GM23338 (cell line): ENCODE measurements around the gene PIGU. TPM values are rescaled to one million over a fixed set of nuclear protein-coding genes. Genes with fewer than 3 reads are reported as not detected.
"Not testable (repeated sequence)": the region's sequence is repeated elsewhere in the genome, so short reads cannot be mapped to it uniquely, and the experiment has no call there.

Experiments used
- ATAC-seq: fragments of 200-7000 bp; cut with Tn5 transposase; 3 replicates; pipeline ENCODE4 v1.9.1; 2020
- DNase-seq: peaks from one replicate; pipeline ENCODE4 v3.0.0-alpha.2; 2015; ENCODE audit warnings: low spot score
- H2AFZ ChIP-seq: fragments of 200-600 bp; sonication (generic); 2 replicates; pipeline ENCODE4 v1.8.0; 2016; ENCODE audit warnings: antibody characterized with exemption, mild to moderate bottlenecking, moderate library complexity
- H3F3A ChIP-seq: fragments of 200-600 bp; sonication (generic); replicated peaks from 2 replicates; pipeline ENCODE4 v1.8.0; 2017; ENCODE audit warnings: antibody characterized with exemption, mixed run types, low read depth
- H3K27ac ChIP-seq: fragments of 200-600 bp; sonication (generic); 2 replicates; pipeline ENCODE4 v1.6.1; 2016; ENCODE audit warnings: low read depth
- H3K27me3 ChIP-seq: fragments of 200-600 bp; sonication (generic); 2 replicates; pipeline ENCODE4 v1.8.0; 2016; ENCODE audit warnings: mild to moderate bottlenecking, mixed run types, moderate library complexity; ENCODE audit not compliant: insufficient read depth
- H3K36me3 ChIP-seq: fragments of 200-600 bp; sonication (generic); 2 replicates; pipeline ENCODE4 v1.8.0; 2016; ENCODE audit warnings: mild to moderate bottlenecking; ENCODE audit not compliant: insufficient read depth
- H3K4me1 ChIP-seq: fragments of 200-600 bp; sonication (generic); 2 replicates; pipeline ENCODE4 v1.8.0; 2016; ENCODE audit warnings: mild to moderate bottlenecking, moderate library complexity; ENCODE audit not compliant: insufficient read depth
- H3K4me2 ChIP-seq: fragments of 200-600 bp; sonication (generic); 2 replicates; pipeline ENCODE4 v1.7.1; 2017; ENCODE audit warnings: mixed run types
- H3K4me3 ChIP-seq: fragments of 200-600 bp; sonication (generic); 2 replicates; pipeline ENCODE4 v1.6.1; 2016; ENCODE audit warnings: mixed run types
- H3K79me2 ChIP-seq: fragments of 200-600 bp; sonication (generic); replicated peaks from 2 replicates; pipeline ENCODE4 v1.8.0; 2017; ENCODE audit warnings: mild to moderate bottlenecking; ENCODE audit not compliant: insufficient read depth
- H3K9me2 ChIP-seq: fragments of 200-600 bp; sonication (generic); 2 replicates; pipeline ENCODE4 v1.8.0; 2017; ENCODE audit not compliant: insufficient read depth
- H4K20me1 ChIP-seq: fragments of 200-600 bp; sonication (generic); replicated peaks from 2 replicates; pipeline ENCODE4 v1.8.0; 2017; ENCODE audit warnings: mild to moderate bottlenecking; ENCODE audit not compliant: insufficient read depth
- H3K27ac Mint-ChIP-seq: 2 replicates; pipeline ENCODE4 v1.8.0; 2020; ENCODE audit warnings: inconsistent platforms, mild to moderate bottlenecking, moderate library complexity, mixed read lengths
- H3K27me3 Mint-ChIP-seq: 3 replicates; pipeline ENCODE4 v1.8.0; 2022; ENCODE audit warnings: low read depth, mild to moderate bottlenecking, moderate library complexity, mixed read lengths, inconsistent platforms; ENCODE audit not compliant: insufficient read depth, poor library complexity
- H3K36me3 Mint-ChIP-seq: 3 replicates; pipeline ENCODE4 v1.8.0; 2021; ENCODE audit warnings: low read depth, mild to moderate bottlenecking, inconsistent platforms, moderate library complexity, mixed read lengths
- H3K4me1 Mint-ChIP-seq: 3 replicates; pipeline ENCODE4 v1.8.0; 2020; ENCODE audit warnings: mild to moderate bottlenecking, inconsistent platforms, mixed read lengths
- H3K4me3 Mint-ChIP-seq: 3 replicates; pipeline ENCODE4 v1.8.0; 2021; ENCODE audit warnings: moderate library complexity, mild to moderate bottlenecking, inconsistent platforms, mixed read lengths
- H3K9me3 Mint-ChIP-seq: 3 replicates; pipeline ENCODE4 v1.8.0; 2020; ENCODE audit warnings: moderate library complexity, mild to moderate bottlenecking, inconsistent platforms, mixed read lengths
- CREB1 ChIP-seq: fragments of 250-450 bp; sonication (Bioruptor Pico); IDR thresholded peaks from 2 replicates; pipeline ENCODE4 v1.5.0; 2020; ENCODE audit warnings: low read depth, mild to moderate bottlenecking, moderate library complexity
- EZH2 ChIP-seq: fragments of 200-600 bp; sonication (generic); IDR thresholded peaks from one replicate; pipeline ENCODE4 v1.8.0; 2017; ENCODE audit warnings: antibody characterized with exemption, mild to moderate bottlenecking, low read depth; ENCODE audit not compliant: unreplicated experiment
- JUNB ChIP-seq: IDR thresholded peaks from one replicate; pipeline ENCODE4 v1.6.1; 2016; ENCODE audit warnings: antibody characterized with exemption; ENCODE audit not compliant: unreplicated experiment
- STAT1 ChIP-seq: IDR thresholded peaks from one replicate; pipeline ENCODE4 v1.6.1; 2016; ENCODE audit warnings: antibody characterized with exemption; ENCODE audit not compliant: unreplicated experiment
- ZNF331 ChIP-seq: fragments of 250-450 bp; sonication (Bioruptor Pico); IDR thresholded peaks from 2 replicates; pipeline ENCODE4 v1.5.0; 2020; ENCODE audit warnings: low read depth, mild to moderate bottlenecking, moderate library complexity
- polyA plus RNA-seq: library from polyadenylated mRNA; unstranded; fragments of >200 nt; fragmentation: Nextera tagmentation; extraction: Ambion mirVana; gene quantifications from 2 replicates; pipeline ENCODE4 v1.2.1, GENCODE V29; 2016
- total RNA-seq: library from RNA; depleted of rRNA; stranded (reverse); fragments of >200 nt; shearing (Covaris generic); gene quantifications from 2 replicates; pipeline ENCODE4 v1.2.3, GENCODE V29; 2014
- TF ChIP-seq, protein P1 (sequence below), 2 experiments: fragments of 200-600 bp in 1 of 2; sonication (generic) in 1 of 2; conservative IDR thresholded peaks; 2 replicates each; pipeline versions ENCODE4 v1.5.1 to v1.6.1; 2016 to 2017; ENCODE audit warnings: antibody characterized with exemption in 2 of 2, low read depth in 2 of 2, mild to moderate bottlenecking in 2 of 2, moderate library complexity in 1 of 2
- TF ChIP-seq, protein P2 (sequence below): IDR thresholded peaks from 2 replicates; pipeline ENCODE4 v1.6.1; 2016; ENCODE audit warnings: antibody characterized with exemption
- TF ChIP-seq, protein P3 (sequence below): fragments of 250-450 bp; sonication (Bioruptor Pico); IDR thresholded peaks from 2 replicates; pipeline ENCODE4 v1.5.0; 2020; ENCODE audit warnings: mild to moderate bottlenecking, moderate library complexity

PIGU gene
- total and polyA plus RNA-seq, 2 experiments from 2014 or later: 24.3 to 28.9 TPM

DNA sequence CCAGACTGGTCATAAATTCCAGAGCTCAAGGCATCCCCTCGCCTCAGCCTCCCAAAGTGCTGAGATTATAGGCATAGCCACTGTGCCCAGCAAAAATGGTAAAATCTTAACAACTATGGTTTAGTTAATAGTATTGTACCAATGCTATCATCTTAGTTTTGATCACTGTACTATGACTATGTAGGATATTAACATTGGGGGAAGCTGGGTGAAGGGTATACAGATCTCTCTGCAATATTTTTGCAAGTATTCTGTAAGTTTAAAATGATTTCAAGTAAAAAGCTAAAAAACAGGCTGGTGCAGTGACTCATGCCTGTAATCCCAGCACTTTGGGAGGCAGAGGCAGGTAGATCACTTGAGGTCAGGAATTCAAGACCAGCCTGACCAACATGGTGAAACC, 7.8 kb downstream of the PIGU start (continued):
- TF ChIP-seq, protein P1, sequence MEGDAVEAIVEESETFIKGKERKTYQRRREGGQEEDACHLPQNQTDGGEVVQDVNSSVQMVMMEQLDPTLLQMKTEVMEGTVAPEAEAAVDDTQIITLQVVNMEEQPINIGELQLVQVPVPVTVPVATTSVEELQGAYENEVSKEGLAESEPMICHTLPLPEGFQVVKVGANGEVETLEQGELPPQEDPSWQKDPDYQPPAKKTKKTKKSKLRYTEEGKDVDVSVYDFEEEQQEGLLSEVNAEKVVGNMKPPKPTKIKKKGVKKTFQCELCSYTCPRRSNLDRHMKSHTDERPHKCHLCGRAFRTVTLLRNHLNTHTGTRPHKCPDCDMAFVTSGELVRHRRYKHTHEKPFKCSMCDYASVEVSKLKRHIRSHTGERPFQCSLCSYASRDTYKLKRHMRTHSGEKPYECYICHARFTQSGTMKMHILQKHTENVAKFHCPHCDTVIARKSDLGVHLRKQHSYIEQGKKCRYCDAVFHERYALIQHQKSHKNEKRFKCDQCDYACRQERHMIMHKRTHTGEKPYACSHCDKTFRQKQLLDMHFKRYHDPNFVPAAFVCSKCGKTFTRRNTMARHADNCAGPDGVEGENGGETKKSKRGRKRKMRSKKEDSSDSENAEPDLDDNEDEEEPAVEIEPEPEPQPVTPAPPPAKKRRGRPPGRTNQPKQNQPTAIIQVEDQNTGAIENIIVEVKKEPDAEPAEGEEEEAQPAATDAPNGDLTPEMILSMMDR (conservative IDR thresholded peaks at IDR 0.05; ENCODE audit: low read depth in 2 of 2): no peak
- TF ChIP-seq, protein P2, sequence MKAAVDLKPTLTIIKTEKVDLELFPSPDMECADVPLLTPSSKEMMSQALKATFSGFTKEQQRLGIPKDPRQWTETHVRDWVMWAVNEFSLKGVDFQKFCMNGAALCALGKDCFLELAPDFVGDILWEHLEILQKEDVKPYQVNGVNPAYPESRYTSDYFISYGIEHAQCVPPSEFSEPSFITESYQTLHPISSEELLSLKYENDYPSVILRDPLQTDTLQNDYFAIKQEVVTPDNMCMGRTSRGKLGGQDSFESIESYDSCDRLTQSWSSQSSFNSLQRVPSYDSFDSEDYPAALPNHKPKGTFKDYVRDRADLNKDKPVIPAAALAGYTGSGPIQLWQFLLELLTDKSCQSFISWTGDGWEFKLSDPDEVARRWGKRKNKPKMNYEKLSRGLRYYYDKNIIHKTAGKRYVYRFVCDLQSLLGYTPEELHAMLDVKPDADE: no peak

DNA sequence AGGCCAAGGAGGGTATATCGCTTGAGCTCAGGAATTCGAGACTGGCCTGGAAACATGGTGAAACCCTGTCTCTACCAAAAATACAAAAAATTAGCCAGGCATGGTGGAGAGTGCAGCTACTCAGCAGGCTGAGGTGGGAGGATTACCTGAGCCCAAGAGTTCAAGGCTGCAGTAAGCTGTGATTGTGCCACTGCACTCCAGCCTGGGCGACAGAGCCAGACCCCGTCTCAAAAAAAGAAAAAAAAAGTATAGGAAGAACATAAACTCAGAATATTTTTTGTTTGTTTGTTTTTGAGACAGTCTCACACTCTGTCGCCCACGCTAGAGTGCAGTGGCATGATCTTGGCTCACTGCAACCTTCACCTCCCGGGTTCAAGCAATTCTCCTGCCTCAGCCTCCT, 12.1 kb downstream of the PIGU start:
- H3K36me3 Mint-ChIP-seq, H3K4me3 Mint-ChIP-seq, H3K36me3 ChIP-seq, H2AFZ ChIP-seq, H3K4me3 ChIP-seq, H3K27ac Mint-ChIP-seq, H3K4me2 ChIP-seq, H3K4me1 ChIP-seq, H3K27me3 ChIP-seq, H4K20me1 ChIP-seq, DNase-seq, H3K27ac ChIP-seq, ATAC-seq, H3K9me3 Mint-ChIP-seq, H3F3A ChIP-seq, H3K4me1 Mint-ChIP-seq, H3K9me2 ChIP-seq, H3K27me3 Mint-ChIP-seq: not testable (repeated sequence)
- peaks cover 31% of the 10 kb centered on the region for H3K79me2 ChIP-seq

DNA sequence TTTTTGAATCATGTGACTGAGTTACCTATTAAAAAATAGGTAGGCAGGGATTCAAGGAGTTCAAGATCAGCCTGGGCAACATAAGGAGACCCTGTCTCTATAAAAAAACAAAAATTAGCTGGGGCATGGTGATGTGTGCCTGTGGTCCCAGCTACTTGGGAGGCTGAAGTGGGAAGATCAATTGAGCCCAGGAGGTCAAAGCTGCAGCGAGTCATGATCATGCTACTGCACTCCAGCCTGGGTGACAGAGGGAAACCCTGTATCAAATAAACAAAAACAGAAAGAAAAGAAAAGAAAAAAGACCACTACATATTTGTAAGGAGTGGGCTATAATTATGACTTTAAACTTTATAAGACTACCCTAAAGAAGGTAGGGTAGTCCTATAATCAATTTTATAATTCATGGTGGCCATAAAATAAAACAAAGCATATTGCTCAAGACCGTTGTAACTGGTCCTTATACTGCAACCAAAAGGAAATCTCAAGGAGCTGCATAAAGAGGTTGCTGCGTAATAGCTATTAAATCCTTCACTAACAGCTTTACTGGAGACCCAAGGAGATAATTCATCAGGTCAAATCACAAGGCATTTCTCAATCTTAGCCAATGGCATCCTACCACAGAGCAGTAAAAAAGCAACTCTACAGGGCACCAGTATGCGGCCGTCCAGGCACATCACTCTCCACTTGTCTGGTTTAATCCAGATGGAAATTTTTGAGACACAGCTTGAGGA, 13.5 kb downstream of the PIGU start:
- H3K36me3 Mint-ChIP-seq: peaks cover 8% of the 10 kb centered on the region; the same call in 2 of the 3 replicates
- TF ChIP-seq EZH2 (no peak), STAT1 (no peak), ZNF331 (no peak), CREB1 (CRISPR knock-in tag) (no peak), JUNB (no peak)
- TF ChIP-seq, protein P3, sequence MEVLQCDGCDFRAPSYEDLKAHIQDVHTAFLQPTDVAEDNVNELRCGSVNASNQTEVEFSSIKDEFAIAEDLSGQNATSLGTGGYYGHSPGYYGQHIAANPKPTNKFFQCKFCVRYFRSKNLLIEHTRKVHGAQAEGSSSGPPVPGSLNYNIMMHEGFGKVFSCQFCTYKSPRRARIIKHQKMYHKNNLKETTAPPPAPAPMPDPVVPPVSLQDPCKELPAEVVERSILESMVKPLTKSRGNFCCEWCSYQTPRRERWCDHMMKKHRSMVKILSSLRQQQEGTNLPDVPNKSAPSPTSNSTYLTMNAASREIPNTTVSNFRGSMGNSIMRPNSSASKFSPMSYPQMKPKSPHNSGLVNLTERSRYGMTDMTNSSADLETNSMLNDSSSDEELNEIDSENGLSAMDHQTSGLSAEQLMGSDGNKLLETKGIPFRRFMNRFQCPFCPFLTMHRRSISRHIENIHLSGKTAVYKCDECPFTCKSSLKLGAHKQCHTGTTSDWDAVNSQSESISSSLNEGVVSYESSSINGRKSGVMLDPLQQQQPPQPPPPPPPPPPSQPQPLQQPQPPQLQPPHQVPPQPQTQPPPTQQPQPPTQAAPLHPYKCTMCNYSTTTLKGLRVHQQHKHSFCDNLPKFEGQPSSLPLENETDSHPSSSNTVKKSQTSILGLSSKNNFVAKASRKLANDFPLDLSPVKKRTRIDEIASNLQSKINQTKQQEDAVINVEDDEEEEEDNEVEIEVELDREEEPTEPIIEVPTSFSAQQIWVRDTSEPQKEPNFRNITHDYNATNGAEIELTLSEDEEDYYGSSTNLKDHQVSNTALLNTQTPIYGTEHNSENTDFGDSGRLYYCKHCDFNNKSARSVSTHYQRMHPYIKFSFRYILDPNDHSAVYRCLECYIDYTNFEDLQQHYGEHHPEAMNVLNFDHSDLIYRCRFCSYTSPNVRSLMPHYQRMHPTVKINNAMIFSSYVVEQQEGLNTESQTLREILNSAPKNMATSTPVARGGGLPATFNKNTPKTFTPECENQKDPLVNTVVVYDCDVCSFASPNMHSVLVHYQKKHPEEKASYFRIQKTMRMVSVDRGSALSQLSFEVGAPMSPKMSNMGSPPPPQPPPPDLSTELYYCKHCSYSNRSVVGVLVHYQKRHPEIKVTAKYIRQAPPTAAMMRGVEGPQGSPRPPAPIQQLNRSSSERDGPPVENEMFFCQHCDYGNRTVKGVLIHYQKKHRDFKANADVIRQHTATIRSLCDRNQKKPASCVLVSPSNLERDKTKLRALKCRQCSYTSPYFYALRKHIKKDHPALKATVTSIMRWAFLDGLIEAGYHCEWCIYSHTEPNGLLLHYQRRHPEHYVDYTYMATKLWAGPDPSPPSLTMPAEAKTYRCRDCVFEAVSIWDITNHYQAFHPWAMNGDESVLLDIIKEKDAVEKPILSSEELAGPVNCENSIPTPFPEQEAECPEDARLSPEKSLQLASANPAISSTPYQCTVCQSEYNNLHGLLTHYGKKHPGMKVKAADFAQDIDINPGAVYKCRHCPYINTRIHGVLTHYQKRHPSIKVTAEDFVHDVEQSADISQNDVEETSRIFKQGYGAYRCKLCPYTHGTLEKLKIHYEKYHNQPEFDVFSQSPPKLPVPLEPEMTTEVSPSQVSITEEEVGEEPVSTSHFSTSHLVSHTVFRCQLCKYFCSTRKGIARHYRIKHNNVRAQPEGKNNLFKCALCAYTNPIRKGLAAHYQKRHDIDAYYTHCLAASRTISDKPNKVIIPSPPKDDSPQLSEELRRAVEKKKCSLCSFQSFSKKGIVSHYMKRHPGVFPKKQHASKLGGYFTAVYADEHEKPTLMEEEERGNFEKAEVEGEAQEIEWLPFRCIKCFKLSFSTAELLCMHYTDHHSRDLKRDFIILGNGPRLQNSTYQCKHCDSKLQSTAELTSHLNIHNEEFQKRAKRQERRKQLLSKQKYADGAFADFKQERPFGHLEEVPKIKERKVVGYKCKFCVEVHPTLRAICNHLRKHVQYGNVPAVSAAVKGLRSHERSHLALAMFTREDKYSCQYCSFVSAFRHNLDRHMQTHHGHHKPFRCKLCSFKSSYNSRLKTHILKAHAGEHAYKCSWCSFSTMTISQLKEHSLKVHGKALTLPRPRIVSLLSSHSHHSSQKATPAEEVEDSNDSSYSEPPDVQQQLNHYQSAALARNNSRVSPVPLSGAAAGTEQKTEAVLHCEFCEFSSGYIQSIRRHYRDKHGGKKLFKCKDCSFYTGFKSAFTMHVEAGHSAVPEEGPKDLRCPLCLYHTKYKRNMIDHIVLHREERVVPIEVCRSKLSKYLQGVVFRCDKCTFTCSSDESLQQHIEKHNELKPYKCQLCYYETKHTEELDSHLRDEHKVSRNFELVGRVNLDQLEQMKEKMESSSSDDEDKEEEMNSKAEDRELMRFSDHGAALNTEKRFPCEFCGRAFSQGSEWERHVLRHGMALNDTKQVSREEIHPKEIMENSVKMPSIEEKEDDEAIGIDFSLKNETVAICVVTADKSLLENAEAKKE: no peak
- TF ChIP-seq, protein P2: no peak

More for the DNA sequence above, 13.5 kb downstream of the PIGU start:
- Mint-ChIP-seq H3K4me3 (no peak overlapping the region), H3K4me1 (no peaks in the 10 kb centered on the region), H3K27me3 (peaks cover 2% of the 10 kb centered on the region), H3K27ac (no peak overlapping the region), H3K9me3 (peaks cover 5% of the 10 kb centered on the region; the same call in 2 of the 3 replicates)
- Histone ChIP-seq H3K4me3 (no peak overlapping the region), H3K27ac (no peak overlapping the region), H3K4me1 (no peaks in the 10 kb centered on the region), H3K36me3 (no peaks in the 10 kb centered on the region), H2AFZ (no peak overlapping the region), H3K27me3 (no peaks in the 10 kb centered on the region), H4K20me1 (peaks cover 4% of the 10 kb centered on the region), H3K79me2 (peaks cover 26% of the 10 kb centered on the region), H3K9me2 (no peaks in the 10 kb centered on the region), H3F3A (no peaks in the 10 kb centered on the region), H3K4me2 (no peak overlapping the region)
- no peak for ATAC-seq
- DNase-seq: no peak
